Activated CD8-positive, alpha-beta memory T cell treated with anti-CD3 and anti-CD28 coated beads, Interleukin-2, amount 50 U/mL, for 48 hours (primary cell): Measurements from ENCODE around the gene AHI1.
"Not testable (repeated sequence)": the region's sequence is repeated elsewhere in the genome, so short reads cannot be mapped to it uniquely, and the experiment has no call there.

ENCODE experiments used
- DNase-seq: peaks from one replicate; pipeline ENCODE4 v3.0.0-alpha.2; 2020

Gene AHI1

GRCh38 chr6:135256866-135257265 is 240.7 kb downstream of the AHI1 start:
- no peak for DNase-seq

GRCh38 chr6:135254471-135254870 is 243.1 kb downstream of the AHI1 start:
- no peak for DNase-seq

GRCh38 chr6:135251498-135252441 is 245.8 kb downstream of the AHI1 start:
- no peak for DNase-seq

- no peak for DNase-seq
Measured at GRCh38 chr6:135250751-135251497, 246.6 kb downstream of the AHI1 start.

DNA sequence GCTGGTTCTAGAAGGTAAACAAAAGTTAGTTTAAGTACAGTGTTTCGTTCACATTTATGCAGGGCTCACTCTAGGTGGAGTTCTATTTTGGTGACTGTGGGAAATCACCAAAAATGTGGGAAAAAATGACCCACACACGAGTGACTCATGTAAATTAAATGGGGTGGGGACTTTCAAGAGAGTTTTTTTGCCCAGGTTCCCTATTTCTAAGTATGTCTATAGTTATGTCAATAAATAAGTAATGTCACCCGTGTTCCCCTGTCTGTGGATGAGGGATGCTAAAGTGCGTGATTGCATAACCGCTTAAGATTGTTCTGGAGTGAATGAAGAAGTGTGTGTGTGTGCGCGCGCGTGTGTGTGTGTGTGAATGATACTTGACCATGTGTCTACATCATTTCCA is 247.3 kb downstream of the AHI1 start:
- DNase-seq, result no peak

DNA sequence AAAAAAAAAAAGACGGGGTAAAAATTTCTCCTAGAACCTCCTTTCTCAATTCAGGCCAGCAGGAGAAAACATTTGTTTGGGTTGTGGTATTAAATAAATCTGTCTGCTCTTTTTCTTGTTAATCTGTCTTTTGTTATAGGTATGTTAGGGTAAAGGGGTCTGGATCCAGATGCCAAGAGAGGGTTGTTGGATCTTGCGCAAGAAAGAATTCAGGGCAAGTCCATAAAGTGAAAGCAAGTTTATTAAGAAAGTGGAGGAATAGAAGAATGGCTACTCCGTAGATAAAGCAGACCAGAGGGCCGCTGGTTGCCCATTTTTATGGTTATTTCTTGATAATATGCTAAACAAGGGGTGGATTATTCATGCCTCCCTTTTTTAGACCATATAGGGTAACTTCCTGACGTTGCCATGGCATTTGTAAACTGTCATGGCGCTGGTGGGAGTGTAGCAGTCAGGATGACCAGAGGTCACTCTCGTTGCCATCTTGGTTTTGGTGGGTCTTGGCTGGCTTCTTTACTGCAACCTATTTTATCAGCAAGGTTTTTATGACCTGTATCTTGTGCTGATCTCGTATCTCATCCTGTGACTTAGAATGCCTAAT is 251.0 kb downstream of the AHI1 start:
- DNase-seq, result not testable (repeated sequence)

- DNase-seq, result no peak
Measured at GRCh38 chr6:135244805-135245204, 252.7 kb downstream of the AHI1 start.

- no peak for DNase-seq
Measured at GRCh38 chr6:135243871-135244796, 253.4 kb downstream of the AHI1 start.

DNA sequence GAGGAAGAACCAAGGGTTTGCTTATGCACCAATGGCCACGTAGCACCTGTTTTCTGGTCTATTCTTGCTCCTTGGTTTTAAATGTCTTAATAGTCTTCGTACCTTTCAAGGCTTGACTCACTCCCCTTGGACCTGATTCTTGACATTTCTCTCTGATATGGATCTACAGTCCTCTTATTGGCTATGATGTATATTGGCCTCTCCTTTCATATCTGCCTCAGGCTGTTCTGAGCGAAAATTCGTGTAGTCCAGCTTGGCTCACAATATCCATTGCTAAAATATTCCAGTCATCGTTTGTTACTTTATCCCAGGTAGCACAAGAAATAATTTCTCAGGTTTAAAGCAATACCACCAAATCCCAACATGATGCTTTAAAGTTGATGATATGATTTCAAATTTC is 256.8 kb downstream of the AHI1 start:
- no peak for DNase-seq

DNA sequence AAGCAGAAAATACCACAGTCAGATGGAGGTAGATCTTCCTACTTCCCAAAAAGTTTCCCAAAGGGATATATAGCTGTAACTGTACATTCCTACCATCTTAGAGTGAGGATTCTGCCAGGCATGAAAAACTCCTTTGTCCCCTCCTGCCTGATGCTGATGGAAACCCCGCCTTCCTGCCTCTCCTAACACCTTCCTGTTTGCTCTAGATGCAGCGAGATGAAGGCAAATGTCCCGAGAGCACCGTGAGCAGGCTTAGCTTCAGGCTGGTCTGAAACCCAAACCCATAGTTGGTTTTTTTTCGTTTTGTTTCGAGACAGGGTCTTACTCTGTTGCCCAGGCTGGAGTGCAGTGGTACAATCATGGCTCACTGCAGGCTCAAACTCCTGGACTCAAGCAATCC is 260.8 kb downstream of the AHI1 start:
- no peak for DNase-seq

GRCh38 chr6:135236319-135236718 is 261.2 kb downstream of the AHI1 start:
- no peak for DNase-seq

DNA sequence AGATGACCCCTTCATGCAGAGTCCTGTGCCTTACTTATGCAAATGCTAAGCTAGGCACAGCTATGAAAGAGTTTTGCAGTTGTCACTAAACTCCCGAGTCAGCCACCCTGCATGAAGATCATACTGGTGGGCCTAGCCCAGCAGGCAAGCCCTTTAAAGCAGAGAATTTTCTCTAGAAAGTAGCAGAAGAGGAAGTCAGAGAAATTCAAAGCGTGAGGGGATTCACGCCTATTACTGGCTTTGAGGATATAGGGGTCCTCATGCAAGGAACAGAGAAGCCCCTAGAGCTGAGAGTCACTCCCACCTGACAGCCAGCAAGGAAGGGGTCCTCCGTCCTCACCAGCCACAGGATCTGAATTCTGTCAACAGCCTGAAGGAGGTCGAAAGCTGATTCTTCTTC is 261.8 kb downstream of the AHI1 start:
- no peak for DNase-seq

- DNase-seq, result no peak
Measured at GRCh38 chr6:135234492-135234780, 263.1 kb downstream of the AHI1 start.

GRCh38 chr6:135233686-135234491 is 263.7 kb downstream of the AHI1 start:
- no peak for DNase-seq
